Measurements from ENCODE around the gene STK25.

- TF ChIP-seq CTCF (IDR thresholded peaks at IDR 0.05) (no peak), POLR2A (IDR thresholded peaks at IDR 0.05) (no peak), POLR2AphosphoS5 (IDR thresholded peaks at IDR 0.05) (no peak)
Observed at GRCh38 chr2:241541564-241542277, 33.3 kb upstream of the STK25 start.

All from breast epithelium (tissue), 3 donors.